HG02623 (cell line): Measurements from ENCODE around the gene SFRP2.
A peak's percentile ranks its signal among the peaks of the same experiment; 100 is the strongest.

Experiments used
- ATAC-seq: cut with Tn5 transposase; IDR thresholded peaks from one replicate; pipeline ENCODE4 v1.9.1; 2021; ENCODE audit warnings: moderate library complexity; ENCODE audit not compliant: unreplicated experiment

The SFRP2 gene

DNA sequence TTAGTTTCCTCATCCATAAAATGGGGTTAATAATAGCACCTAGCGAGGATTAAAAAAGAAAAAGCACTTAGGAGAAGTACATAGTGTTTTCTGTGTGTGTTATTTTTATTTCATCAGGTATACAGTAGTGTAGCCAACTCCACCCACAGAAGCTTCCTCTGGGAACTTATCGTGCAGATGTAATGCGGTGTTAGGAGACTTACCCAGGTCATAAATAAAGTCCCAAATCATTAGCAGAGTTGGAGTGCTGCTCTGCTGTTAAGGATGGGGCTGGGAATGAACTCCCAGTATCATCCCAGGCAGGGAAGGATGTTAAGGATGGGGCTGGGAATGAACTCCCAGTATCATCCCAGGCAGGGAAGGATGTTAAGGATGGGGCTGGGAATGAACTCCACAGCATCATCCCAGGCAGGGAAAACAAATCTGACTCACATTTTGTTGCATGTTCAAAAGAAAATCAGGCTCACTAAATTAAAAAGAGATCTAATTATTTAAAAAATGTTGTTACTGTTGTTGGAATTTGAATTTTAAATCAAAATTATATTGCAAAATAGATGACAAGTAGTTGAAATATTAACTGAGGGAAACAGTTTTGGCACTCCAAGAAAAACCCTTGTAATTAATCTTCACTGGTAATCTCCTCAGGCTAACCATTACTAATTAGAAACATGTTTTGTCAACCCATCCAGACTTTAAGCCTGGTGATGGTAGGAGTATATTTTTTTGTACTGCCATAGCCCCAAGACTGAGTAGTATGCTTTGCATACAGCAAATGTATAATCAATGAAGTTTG is 10.2 kb upstream of the SFRP2 start:
- no peak for ATAC-seq

DNA sequence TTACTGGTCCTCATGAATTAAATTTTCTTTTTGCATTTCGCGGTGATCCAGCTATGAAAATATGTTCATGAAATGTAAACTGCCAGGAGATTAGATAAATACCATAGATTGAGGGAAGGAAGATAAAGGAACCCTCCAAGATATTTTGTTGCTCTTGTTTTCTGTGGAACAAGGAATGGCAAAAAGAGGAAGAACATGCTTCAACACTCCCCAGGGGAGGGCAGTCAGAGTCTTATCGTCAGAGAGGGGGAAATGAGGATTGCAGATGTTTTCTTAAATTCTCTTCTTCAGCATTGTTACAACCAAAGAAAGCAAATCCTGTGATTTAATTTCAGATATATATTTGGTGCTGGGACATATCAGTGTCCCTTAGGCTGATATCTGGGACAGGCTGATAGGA is 9.5 kb upstream of the SFRP2 start:
- ATAC-seq: no peak

DNA sequence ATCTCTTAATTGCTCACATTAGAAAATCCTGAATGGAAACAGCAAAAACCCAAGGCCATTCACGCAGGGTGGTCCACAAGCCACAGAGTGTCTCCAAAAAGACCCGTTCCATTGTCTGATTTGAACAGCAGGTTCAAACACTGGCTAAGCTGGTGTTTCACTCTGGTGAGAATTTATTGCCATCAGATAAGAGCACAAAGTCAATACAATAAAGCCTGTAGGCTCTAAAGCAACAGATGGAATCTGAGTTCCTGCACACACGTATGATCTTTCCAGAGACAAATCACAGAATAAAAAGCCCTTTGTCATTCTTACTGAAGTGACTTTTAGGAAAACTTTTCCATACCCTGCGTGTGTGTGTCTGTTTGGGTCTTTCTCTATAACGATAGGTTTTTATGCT is 5.1 kb upstream of the SFRP2 start:
- ATAC-seq: no peak

DNA sequence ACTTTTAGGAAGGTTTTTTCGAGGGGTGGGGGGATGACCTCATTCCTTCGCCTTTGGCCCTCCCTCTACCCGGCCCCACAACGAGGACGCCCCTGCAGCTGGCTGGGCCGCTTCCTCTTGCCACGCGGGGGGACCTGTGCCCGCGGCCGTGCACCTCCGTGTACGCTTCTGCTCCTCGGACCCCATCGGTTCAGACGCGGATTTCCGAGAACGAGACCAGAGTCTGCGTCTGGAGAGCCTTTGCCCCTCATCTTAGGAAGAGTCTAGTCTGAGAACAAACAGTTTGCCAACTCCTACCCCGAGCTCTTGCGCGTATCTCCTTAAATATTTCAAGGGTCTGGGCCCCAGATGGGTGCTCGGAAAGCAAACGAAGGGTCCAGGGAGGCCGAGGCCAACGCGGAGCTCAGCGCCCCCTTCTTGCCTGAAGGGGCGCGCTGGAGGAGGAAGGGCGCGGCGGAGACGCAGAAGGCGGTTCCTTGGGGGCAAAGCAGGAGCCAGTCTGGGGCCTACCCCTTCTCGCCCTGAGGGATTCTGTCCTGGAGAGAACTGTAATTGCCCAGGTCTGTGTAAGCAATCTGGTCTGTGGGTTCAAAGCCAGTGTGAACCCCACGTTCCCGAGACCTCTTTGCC is 3.9 kb upstream of the SFRP2 start:
- no peak for ATAC-seq

DNA sequence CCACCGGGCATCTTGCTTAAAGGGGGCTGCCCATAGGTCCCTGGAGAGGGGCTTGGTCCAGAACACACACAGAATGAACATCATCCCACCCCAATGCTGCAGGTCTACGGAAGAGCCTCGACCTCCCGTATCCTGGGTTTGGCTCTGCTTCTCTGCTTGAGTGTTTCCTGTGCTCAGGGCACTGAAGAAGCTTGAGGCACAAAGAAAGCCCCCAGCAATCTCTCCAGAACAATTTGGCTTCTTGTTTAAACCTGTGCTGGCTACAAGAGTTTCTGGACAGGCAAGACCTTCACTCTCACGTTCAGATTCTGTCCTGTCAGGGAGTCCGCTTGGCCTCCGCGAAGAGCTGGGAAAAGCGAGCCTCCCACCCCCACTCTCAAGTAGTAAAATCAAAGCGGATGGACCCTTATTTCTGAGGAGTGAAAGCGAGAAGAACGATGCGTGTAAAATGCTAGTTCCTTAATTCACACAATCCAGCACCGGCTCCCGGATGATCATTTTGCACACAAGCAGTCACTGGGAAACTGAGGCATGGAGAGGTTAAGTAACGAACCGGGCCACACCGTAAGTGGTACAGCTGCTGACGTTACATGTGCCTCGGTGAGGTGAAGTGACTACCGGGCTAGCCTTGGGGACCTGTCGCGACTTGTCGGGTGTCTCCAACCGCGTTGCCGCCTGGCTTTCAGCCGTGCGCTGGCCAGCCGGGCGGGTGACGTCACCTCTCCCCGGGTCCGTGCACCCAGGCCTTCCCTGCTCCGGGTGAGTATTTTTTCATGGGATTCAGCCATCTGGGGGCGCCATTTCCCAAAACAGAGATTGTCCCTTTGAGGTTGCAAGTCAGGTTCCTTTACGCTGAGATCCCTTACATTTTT is 3.1 kb upstream of the SFRP2 start:
- ATAC-seq: no peak

DNA sequence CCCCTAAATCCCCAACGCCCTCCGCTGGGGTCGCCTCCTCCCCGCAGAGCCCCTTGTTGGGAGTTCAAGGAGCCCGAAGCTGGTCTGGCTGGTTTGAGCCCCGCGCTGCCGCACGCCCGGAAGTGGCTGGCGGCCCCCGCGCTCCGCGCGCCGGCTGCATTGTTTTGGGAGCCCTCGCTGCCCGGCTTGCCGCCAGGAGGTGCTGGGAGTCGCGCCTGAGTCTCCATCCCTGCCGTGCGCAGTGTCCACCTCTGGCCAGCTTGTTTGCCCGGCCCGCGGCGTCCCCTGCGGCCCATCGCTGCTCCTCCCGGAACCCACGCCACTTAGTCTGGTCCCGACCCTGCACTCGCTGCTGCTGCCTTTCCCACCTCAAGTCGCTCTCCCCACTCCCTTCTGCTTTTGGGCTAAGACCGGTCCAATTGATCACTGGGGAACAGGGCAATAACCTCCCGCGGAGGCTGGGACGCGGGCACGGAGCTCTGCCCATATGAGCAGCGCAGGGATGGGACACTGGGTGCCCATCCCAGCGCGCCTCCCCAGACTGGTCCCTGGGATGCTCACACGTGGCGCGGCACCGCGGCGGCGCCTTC is 2.2 kb upstream of the SFRP2 start:
- no peak for ATAC-seq

DNA sequence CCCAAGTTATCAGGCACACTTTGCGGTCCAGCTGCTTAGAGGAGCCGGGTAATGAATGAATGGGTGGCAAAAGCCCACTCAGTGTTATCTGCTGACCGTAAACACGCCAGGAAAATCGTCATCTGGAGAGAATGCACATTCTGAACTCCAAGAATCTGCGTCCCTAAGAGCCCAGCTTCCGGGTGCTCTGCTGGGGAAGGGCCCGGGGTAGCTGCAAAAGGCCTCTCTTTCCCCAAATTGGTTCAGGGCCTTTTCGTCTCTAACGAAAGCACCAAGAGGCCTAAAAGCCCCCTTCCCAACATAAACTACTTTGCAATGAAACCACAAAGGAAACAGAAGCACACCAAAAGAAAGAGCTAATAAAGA is 1.6 kb upstream of the SFRP2 start:
- ATAC-seq: no peak

DNA sequence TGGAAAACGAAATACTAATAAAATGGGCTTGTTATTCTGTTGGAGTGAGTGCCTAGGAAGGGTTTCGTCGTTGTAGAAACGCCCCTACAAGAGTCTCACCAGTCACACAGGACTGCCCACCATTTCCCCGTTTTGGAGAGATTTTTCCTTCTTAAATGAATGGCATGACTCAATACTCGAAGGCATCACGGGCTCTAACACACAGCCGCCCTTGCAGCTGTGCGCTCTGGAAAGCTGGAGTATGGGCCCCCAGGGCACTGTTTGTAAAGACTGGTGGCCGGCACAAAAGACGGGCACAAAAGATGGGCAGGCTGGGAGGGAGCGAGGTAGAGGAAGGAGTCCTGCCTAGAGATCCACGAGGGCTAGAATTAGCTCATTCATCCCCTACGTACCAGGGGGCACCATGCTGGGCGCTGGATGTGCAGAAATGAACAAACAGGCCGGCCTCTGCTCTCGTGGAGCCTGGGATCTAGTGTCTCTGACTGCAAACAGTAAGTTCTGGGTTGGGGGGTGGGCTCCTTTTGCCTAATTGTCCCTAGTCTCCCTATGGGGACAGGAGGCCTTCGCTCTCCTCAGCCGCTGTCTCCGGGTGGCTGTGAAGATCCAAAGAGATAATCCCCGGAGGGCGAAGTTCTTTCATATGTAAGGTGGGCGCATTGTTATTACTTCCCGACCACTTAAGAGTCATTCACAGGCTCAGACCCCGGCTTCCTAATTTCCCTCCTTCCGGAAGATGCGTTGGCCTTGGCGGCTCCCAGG is 1.0 kb upstream of the SFRP2 start:
- no peak for ATAC-seq

DNA sequence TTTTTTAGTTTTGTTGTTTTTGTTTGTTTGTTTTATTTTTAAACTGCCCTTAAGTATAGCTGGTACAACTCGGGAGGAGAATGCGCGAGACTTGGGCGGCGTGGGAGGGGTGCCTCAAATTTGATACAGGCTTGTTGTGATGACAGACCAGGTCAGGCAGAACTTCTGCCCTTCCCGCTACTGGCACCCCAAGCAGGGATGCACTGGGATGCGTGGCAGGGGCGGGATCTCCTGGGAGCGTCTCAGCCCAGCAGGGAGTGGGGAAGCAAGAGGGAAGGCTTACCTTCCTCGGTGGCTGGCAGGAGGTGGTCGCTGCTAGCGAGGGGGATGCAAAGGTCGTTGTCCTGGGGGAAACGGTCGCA is 851 bp downstream of the SFRP2 start:
- no peak for ATAC-seq

DNA sequence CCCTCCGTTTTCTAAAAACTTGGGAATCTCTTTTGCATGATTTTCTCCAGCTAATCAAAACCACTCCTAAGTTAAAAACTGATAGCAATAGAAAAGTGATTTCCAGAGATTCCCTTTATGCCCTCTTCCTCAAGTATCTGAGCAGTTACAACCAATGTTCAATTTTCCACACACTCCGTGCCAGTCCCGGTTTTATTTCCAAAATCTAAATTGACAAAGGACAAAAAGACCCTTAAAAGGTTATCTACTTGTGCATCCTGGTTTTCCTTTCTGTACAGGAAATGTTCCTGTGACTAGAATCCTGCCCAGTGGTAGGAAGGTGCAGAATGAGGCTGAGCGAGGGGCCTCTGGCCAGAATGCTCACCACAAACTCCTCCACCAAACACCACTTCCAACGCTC is 1.3 kb downstream of the SFRP2 start:
- no peak for ATAC-seq

DNA sequence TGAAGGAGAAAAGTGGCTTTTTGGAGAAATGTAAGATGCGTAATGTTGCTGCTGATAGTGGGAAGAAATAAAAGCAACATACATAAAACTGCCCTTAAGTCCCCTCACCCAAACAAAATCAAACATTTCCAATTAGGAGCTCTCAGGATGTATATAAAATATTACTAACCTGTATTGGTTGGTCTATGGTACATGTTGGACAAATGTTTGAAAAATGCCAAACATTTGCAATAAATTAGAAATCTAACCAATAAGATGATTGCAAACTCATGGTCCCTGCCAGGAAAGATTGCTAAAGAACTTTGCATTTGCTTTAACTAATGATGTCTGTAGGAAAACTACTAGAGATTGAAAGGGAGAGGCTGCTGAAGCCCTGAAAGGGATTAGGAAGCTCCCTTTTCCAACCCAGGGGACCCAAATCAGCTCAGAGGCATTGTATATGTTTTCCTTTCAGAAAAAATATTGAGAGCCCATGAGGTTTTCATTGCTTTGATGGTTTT is 1.8 kb downstream of the SFRP2 start:
- no peak for ATAC-seq

DNA sequence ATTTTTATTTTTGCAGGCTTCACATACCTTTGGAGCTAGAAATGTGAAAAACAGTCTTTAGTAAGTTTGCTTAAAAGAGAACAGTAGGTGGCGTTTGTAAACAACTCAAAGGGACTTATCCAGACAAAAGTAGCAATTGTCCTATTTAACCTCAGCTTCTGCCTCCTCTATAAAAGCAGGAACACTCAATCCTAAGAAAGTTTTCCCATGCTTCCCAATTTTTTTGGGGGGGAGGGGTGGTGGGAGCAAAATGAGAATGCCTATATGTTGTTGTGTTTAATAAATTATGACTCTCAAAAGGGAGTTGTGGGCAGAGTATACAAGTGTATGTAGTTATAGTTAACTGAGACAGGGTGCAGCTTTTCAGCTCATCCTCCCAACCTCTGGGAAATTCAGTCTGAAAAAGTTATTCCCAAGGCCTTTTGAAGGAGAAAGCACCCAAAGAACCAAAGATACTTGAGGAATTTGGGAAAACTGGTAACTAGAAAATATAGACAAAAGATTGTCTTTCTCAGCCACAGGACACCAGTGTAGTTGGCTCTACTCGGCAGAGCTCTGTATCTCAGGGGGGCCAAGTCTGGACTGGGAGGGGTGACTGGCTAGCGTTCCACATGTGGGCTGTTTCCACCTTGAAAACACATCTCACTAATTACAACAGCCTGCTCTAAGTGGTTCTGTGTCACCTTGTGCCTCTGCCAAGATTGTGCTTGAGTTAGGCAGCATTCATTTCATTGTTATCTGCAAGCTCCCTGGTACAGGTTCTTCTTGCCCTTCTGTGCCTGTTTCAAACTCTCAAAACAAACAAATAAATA is 2.8 kb downstream of the SFRP2 start:
- ATAC-seq: no peak

DNA sequence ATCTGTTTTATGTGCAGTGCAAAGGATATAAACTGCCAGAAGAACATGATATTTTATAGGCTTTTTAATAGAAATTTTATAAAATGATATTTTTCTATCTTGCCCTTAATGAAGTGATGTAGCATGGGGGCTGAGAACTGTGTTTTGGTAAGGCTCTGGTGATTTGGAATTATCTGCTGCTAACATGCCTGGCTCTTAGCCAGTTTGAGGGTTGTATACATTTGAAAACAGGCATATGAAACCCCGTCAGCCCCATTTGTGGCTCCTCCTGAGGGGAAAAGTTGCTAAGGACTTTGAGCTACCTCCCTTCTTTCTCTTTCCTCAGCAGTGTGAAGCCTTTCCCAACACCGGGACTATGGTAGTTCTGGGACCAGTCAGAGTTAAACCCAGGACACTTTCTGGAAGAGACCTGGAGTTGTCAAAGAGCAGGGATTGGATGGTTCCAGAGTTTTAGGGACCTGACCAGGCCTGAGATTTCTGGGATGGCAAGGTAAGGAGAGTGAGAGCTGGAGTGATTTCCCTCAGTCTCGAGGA is 4.7 kb downstream of the SFRP2 start:
- ATAC-seq: no peak

DNA sequence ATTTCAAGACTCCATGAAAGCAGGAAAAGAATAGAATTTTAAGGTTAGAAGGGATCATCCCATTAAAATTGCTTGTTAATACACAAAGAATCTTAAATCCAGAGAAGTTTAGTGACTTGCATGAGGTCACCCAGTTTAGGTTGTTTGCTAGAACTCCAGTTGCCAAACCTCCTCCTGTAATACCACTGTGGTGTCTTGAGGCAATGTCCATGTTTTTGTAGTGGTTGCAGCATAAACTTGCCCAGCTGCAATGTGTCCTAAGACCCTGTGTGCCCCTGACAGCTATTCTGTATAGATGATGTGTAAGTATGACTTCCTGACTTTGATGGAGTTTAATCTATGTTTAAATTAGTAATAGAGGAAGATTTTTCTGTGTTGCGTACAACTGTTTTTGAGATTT is 6.3 kb downstream of the SFRP2 start:
- ATAC-seq: no peak

DNA sequence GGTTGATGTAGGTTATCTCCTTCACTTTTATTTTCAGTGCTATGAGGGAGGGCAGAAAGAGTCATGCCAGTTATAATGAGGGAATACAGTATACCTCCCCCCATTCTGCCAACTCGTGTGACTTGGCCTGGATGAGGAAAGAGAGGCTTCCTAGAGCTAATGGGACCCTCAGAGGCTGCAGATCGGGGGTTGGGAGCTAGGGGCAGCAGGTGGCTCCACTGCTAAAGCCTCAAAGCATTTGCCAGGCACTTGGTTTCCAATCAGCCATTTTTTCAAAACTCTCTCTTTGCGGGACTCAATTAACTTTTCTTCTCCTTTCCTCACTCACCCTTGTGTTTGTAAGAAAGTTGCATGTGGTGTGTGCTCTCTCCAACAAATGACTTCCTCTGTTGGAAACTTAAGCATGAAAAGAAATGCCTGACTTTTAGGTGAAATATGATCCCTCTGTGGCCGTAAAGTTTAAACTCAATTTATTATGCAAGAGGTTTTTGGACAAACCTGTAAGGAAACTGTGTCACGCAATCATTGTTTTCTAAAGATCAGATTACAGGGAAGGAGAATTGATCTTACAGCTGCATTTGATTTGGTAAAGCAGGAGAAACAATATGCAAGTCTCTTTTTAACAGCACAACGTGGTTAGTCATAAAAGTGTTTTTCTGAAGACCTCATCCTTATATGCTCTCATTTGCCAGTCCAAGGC is 7.0 kb downstream of the SFRP2 start:
- no peak for ATAC-seq

DNA sequence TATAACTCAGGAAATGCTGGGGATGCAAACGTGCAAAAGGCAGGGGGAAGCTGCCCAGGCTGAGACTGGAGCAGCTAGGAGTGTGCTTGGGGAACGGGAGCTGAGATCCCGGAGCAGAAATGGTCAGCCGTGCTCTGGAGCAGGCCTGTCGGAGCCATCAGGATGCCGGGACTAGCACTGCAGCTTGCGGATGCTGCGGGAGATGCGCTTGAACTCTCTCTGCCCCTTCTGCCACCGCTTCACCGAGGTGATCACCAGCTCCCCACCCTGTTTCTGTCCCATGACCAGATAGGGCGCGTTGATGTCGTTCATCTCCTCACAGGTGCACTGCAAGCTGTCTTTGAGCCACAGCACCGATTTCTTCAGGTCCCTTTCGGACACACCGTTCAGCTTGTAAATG is 7.6 kb downstream of the SFRP2 start:
- no peak for ATAC-seq

DNA sequence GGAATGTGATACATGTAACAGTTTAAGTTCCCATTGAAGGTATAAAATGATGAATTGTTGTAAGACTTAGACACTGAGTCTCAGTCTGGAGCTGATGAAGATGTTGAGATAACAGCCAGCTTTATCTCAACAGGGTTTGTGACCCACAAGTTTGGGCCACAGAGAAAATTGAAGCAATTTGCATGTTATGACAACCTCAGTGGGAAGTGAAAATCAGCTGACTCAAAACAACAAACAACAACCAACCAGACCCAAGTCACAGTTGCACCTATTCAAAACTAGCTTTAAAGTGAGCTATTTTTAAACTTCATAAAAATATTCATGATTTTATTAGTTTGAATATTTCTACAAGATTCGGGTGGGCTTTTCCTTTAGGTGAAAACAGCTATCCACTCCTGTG is 8.0 kb downstream of the SFRP2 start:
- ATAC-seq: peak; percentile 62

DNA sequence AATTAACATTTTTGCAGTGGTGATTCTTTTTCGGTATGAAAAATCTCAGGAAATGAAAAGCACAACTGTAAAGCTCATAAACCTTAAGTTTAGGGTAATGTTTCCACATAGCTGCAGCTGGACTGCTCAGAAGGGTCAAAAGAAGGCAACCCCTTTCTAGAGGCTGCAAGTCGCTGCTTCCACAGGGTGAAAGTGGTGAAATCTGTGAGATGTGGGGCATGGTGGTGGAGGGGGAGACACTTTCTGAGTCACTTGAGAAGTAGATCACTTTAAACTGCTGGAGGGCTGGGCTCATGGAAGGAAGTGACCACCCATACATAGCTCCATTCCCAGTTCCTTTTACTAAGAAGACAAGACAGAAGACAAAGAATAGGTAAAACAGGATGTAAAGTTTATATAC is 8.7 kb downstream of the SFRP2 start:
- no peak for ATAC-seq

DNA sequence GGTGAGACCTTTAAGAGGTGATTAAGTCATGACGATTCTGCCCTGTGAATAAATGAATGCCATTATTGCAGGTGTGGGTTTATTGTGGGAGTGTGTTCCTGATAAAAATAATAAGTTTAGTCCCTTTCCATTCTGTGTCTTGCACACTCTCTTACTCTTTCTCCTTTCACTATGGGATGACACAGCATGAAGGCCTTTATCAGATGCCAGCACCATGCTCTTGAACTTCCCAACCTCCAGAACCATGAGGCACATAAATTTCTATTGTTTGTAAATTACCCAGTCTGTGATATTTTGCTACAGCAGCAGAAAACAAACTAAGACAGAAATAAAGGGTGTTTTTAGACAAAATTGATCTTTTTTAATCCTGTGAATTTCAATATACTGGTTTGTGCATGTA is 10.5 kb downstream of the SFRP2 start:
- ATAC-seq: no peak
